Adrenal gland (tissue), 12 donors: ENCODE results near the gene YAF2. TPM values are rescaled to one million over a fixed set of nuclear protein-coding genes. Genes with fewer than 3 reads are reported as not detected.

ENCODE experiments used
- DNase-seq, 7 donors: peaks; one replicate each; pipeline ENCODE4 v3.0.0-alpha.2; 2019 to 2020
- H3K27ac ChIP-seq, 5 donors: fragments of 200-600 bp; sonication (generic) in 4 of 5; 1 replicate in 3 of 5; 2 replicates in 2 of 5; pipeline versions ENCODE4 v1.5.1 to v1.8.0; 2016 to 2020; ENCODE audit warnings: mild to moderate bottlenecking in 1 of 5
- H3K27me3 ChIP-seq: fragments of 200-600 bp; 2 replicates; pipeline ENCODE4 v1.8.0; 2021
- H3K36me3 ChIP-seq, 2 donors: fragments of 200-600 bp; replicated peaks in 1 of 2; 1 replicate in 1 of 2; 2 replicates in 1 of 2; pipeline versions ENCODE4 v1.5.1 to v1.8.0; 2018 to 2022
- H3K4me1 ChIP-seq, 2 donors: fragments of 200-600 bp; replicated peaks in 1 of 2; 1 replicate in 1 of 2; 2 replicates in 1 of 2; pipeline versions ENCODE4 v1.5.1 to v1.8.0; 2018 to 2021
- H3K4me3 ChIP-seq, 4 donors: fragments of 200-600 bp; sonication (generic) in 3 of 4; one replicate each; pipeline ENCODE4 v1.5.1; 2016 to 2018
- H3K9me3 ChIP-seq, 3 donors: fragments of 200-600 bp; sonication (generic) in 1 of 3; replicated peaks in 1 of 3; 1 replicate in 2 of 3; 2 replicates in 1 of 3; pipeline versions ENCODE4 v1.5.1 to v1.8.0; 2016 to 2021
- CTCF ChIP-seq, 6 experiments: fragments of 450-650 bp in 4 of 6; fragments of 200-600 bp in 2 of 6; sonication (generic) in 1 of 6; IDR thresholded peaks; 1 replicate in 5 of 6; 2 replicates in 1 of 6; pipeline versions ENCODE4 v1.5.1 to v1.8.0; 2016 to 2021; ENCODE audit warnings: antibody characterized with exemption in 6 of 6, mild to moderate bottlenecking in 2 of 6, moderate library complexity in 1 of 6
- POLR2A ChIP-seq, 2 donors: fragments of 450-650 bp; IDR thresholded peaks; one replicate each; pipeline ENCODE4 v1.6.1; 2017; ENCODE audit warnings: antibody characterized with exemption in 2 of 2, mild to moderate bottlenecking in 2 of 2, moderate library complexity in 1 of 2
- whole genome bisulfite sequencing, 4 donors: extraction: QIAGEN DNeasy Blood & Tissue Kit in 2 of 4; methylation state at CpG; one replicate each; pipeline versions ENCODE4 v1.1.5 to v1.1.7; 2013 to 2017; 5-methylcytosine and 5-hydroxymethylcytosine counted together
- intact Hi-C, 2 donors: fragments of 100-400 bp; cut with DNase I; formaldehyde crosslinking; loops; one replicate each; pipeline versions ENCODE4 v1.14.1 to v1.15.0; 2022 to 2023
- polyA plus RNA-seq, 3 donors: library from polyadenylated mRNA; stranded (reverse); fragments of 200-250 nt in 2 of 3; fragments of 350-450 nt in 1 of 3; fragmentation: Illumina TruSeq in 1 of 3; extraction: RNeasy Lipid Tissue Mini Kit (QIAGEN cat#74804) in 1 of 3; gene quantifications; one replicate each; pipeline ENCODE4 v1.2.3, GENCODE V29; 2013 to 2014
- total RNA-seq, 9 donors: library from RNA; depleted of rRNA in 4 of 9; stranded (reverse); fragments of >200 nt in 4 of 9; fragments of 120-200 nt in 1 of 9; fragmentation: NEBNext Ultra II Directional in 1 of 9; extraction: Animal tissue kit (Norgen Biotek cat#: 25700) in 1 of 9; gene quantifications; one replicate each; pipeline versions ENCODE4 v1.1.0 to v1.2.4, GENCODE V29; 2013 to 2023
- donor health status: healthy with polysubstance abuse.
- donor health status: Bipolar disorder and iron deficiency.
- donor health status: DM: yes; HTN: yes; CAD: no.
- donor health status: DM: no; HTN: no; CAD: no.
- donor health status: DM: no; HTN: no; CAD: no.
- donor health status: DM: yes; HTN: yes; CAD: no.

YAF2 gene
- total and polyA plus RNA-seq, 12 donors: 10.4 to 39.2 (median 24.6) TPM

- Histone ChIP-seq H3K4me1 (peaks cover 0 to 5% of the 10 kb centered on the region in 2 donors), H3K27me3 (no peaks in the 10 kb centered on the region), H3K4me3 (no peak overlapping the region), H3K27ac (no peak overlapping the region), H3K36me3 (peaks cover 0 to 3% of the 10 kb centered on the region in 2 donors), H3K9me3 (no peaks in the 10 kb centered on the region)
- intact Hi-C loops: no loop called here
- DNase-seq: no peak
- no peak for TF ChIP-seq POLR2A (IDR thresholded peaks at IDR 0.05)
- no peak for TF ChIP-seq CTCF (IDR thresholded peaks at IDR 0.05)
- WGBS, 4 donors: 65 to 73% (median 68%) methylated on average over 2 of the region's 2 CpGs
Observed at GRCh38 chr12:42180990-42181596, 57.0 kb downstream of the YAF2 start.

- DNase-seq: no peak
- no peak overlapping the region for H3K4me3 ChIP-seq
- peaks cover 0 to 20% of the 10 kb centered on the region in 2 donors for H3K4me1 ChIP-seq
- WGBS, 4 donors: 85 to 95% (median 93%) methylated on average over 2 of the region's 2 CpGs
- no peak overlapping the region for H3K27ac ChIP-seq
- H3K36me3 ChIP-seq: peaks cover 0 to 3% of the 10 kb centered on the region in 2 donors
- no peak for TF ChIP-seq CTCF (IDR thresholded peaks at IDR 0.05)
- no peak for TF ChIP-seq POLR2A (IDR thresholded peaks at IDR 0.05)
- no peaks in the 10 kb centered on the region for H3K9me3 ChIP-seq
- H3K27me3 ChIP-seq: no peaks in the 10 kb centered on the region
- intact Hi-C loops: no loop called here
Observed at GRCh38 chr12:42178101-42178500, 59.9 kb downstream of the YAF2 start.

- Histone ChIP-seq H3K9me3 (no peaks in the 10 kb centered on the region), H3K4me1 (peaks cover 0 to 16% of the 10 kb centered on the region in 2 donors), H3K36me3 (peaks cover 0 to 3% of the 10 kb centered on the region in 2 donors), H3K27ac (no peak overlapping the region), H3K4me3 (no peak overlapping the region), H3K27me3 (no peaks in the 10 kb centered on the region)
- DNase-seq: no peak
- intact Hi-C loops: no loop called here
- TF ChIP-seq CTCF (IDR thresholded peaks at IDR 0.05): no peak
- no peak for TF ChIP-seq POLR2A (IDR thresholded peaks at IDR 0.05)
- WGBS, 4 donors: 97 to 100% (median 100%) methylated on average over 1 of the region's 1 CpG
Observed at GRCh38 chr12:42174978-42175377, 63.1 kb downstream of the YAF2 start.

- H3K9me3 ChIP-seq: no peaks in the 10 kb centered on the region
- H3K4me1 ChIP-seq: peaks cover 0 to 16% of the 10 kb centered on the region in 2 donors
- DNase-seq: no peak
- peaks cover 0 to 3% of the 10 kb centered on the region in 2 donors for H3K36me3 ChIP-seq
- no peak overlapping the region for H3K27ac ChIP-seq
- H3K4me3 ChIP-seq: no peak overlapping the region
- intact Hi-C loops: no loop called here
- TF ChIP-seq POLR2A (IDR thresholded peaks at IDR 0.05) (no peak), CTCF (IDR thresholded peaks at IDR 0.05) (no peak)
- H3K27me3 ChIP-seq: no peaks in the 10 kb centered on the region
Observed at GRCh38 chr12:42173961-42174521, 64.0 kb downstream of the YAF2 start.
